Measurements from ENCODE around the gene FBXL3.

FBXL3 gene

GRCh38 chr13:76976929-76977328 lies 50.0 kb downstream of the FBXL3 start:
- Histone ChIP-seq H3K36me3 (ENCODE audit: insufficient read depth, low read depth, low read length) (no peaks in the 10 kb centered on the region), H3K27me3 (ENCODE audit: insufficient read depth, low read length) (peaks cover 16% of the 10 kb centered on the region), H3K9me3 (ENCODE audit: insufficient read depth, low read depth, low read length) (no peaks in the 10 kb centered on the region), H3K4me3 (ENCODE audit: low read length) (no peak overlapping the region), H3K27ac (ENCODE audit: low read length) (no peak overlapping the region), H3K4me1 (ENCODE audit: insufficient read depth, low read length) (0 out of 2 replicates have a peak, but pooled peaks cover 4% of the 10 kb centered on the region), H3K9ac (ENCODE audit: low read depth, low read length) (no peak overlapping the region)

GRCh38 chr13:76976490-76976889 lies 50.5 kb downstream of the FBXL3 start:
- Histone ChIP-seq H3K9me3 (ENCODE audit: insufficient read depth, low read depth, low read length) (no peaks in the 10 kb centered on the region), H3K4me1 (ENCODE audit: insufficient read depth, low read length) (0 out of 2 replicates have a peak, but pooled peaks cover 4% of the 10 kb centered on the region), H3K36me3 (ENCODE audit: insufficient read depth, low read depth, low read length) (no peaks in the 10 kb centered on the region), H3K4me3 (ENCODE audit: low read length) (no peak overlapping the region), H3K27ac (ENCODE audit: low read length) (no peak overlapping the region), H3K9ac (ENCODE audit: low read depth, low read length) (no peak overlapping the region), H3K27me3 (ENCODE audit: insufficient read depth, low read length) (peaks cover 12% of the 10 kb centered on the region)

GRCh38 chr13:76975863-76976262 lies 51.1 kb downstream of the FBXL3 start:
- no peak overlapping the region for H3K4me3 ChIP-seq (ENCODE audit: low read length)
- no peaks in the 10 kb centered on the region for H3K9me3 ChIP-seq (ENCODE audit: insufficient read depth, low read depth, low read length)
- 0 out of 2 replicates have a peak, but pooled peaks cover 4% of the 10 kb centered on the region for H3K4me1 ChIP-seq (ENCODE audit: insufficient read depth, low read length)
- H3K9ac ChIP-seq (ENCODE audit: low read depth, low read length) = no peak overlapping the region
- H3K27ac ChIP-seq (ENCODE audit: low read length) = no peak overlapping the region
- peaks cover 6% of the 10 kb centered on the region for H3K27me3 ChIP-seq (ENCODE audit: insufficient read depth, low read length)
- H3K36me3 ChIP-seq (ENCODE audit: insufficient read depth, low read depth, low read length) = no peaks in the 10 kb centered on the region

- Histone ChIP-seq H3K36me3 (ENCODE audit: insufficient read depth, low read depth, low read length) (no peaks in the 10 kb centered on the region), H3K9ac (ENCODE audit: low read depth, low read length) (no peak overlapping the region), H3K9me3 (ENCODE audit: insufficient read depth, low read depth, low read length) (no peaks in the 10 kb centered on the region), H3K27ac (ENCODE audit: low read length) (no peak overlapping the region), H3K4me1 (ENCODE audit: insufficient read depth, low read length) (0 out of 2 replicates have a peak, but pooled peaks cover 4% of the 10 kb centered on the region), H3K4me3 (ENCODE audit: low read length) (no peak overlapping the region), H3K27me3 (ENCODE audit: insufficient read depth, low read length) (no peaks in the 10 kb centered on the region)
Observed at GRCh38 chr13:76974618-76974975, 52.4 kb downstream of the FBXL3 start.

GRCh38 chr13:76973920-76974617 lies 52.9 kb downstream of the FBXL3 start:
- Histone ChIP-seq H3K27ac (ENCODE audit: low read length) (no peak overlapping the region), H3K9me3 (ENCODE audit: insufficient read depth, low read depth, low read length) (no peaks in the 10 kb centered on the region), H3K4me1 (ENCODE audit: insufficient read depth, low read length) (0 out of 2 replicates have a peak, but pooled peaks cover 4% of the 10 kb centered on the region), H3K9ac (ENCODE audit: low read depth, low read length) (no peak overlapping the region), H3K27me3 (ENCODE audit: insufficient read depth, low read length) (no peaks in the 10 kb centered on the region), H3K4me3 (ENCODE audit: low read length) (no peak overlapping the region), H3K36me3 (ENCODE audit: insufficient read depth, low read depth, low read length) (no peaks in the 10 kb centered on the region)

GRCh38 chr13:76971851-76972829 lies 54.8 kb downstream of the FBXL3 start:
- Histone ChIP-seq H3K36me3 (ENCODE audit: insufficient read depth, low read depth, low read length) (no peaks in the 10 kb centered on the region), H3K4me1 (ENCODE audit: insufficient read depth, low read length) (0 out of 2 replicates have a peak, but pooled peaks cover 4% of the 10 kb centered on the region), H3K4me3 (ENCODE audit: low read length) (no peak overlapping the region), H3K27me3 (ENCODE audit: insufficient read depth, low read length) (no peaks in the 10 kb centered on the region), H3K9ac (ENCODE audit: low read depth, low read length) (no peak overlapping the region), H3K27ac (ENCODE audit: low read length) (no peak overlapping the region), H3K9me3 (ENCODE audit: insufficient read depth, low read depth, low read length) (no peaks in the 10 kb centered on the region)

GRCh38 chr13:76971215-76971614 lies 55.7 kb downstream of the FBXL3 start:
- no peak overlapping the region for H3K27ac ChIP-seq (ENCODE audit: low read length)
- H3K9ac ChIP-seq (ENCODE audit: low read depth, low read length) = no peak overlapping the region
- no peak overlapping the region for H3K4me3 ChIP-seq (ENCODE audit: low read length)
- no peaks in the 10 kb centered on the region for H3K27me3 ChIP-seq (ENCODE audit: insufficient read depth, low read length)
- no peaks in the 10 kb centered on the region for H3K9me3 ChIP-seq (ENCODE audit: insufficient read depth, low read depth, low read length)
- no peaks in the 10 kb centered on the region for H3K36me3 ChIP-seq (ENCODE audit: insufficient read depth, low read depth, low read length)
- H3K4me1 ChIP-seq (ENCODE audit: insufficient read depth, low read length) = 0 out of 2 replicates have a peak, but pooled peaks cover 4% of the 10 kb centered on the region

- Histone ChIP-seq H3K9me3 (ENCODE audit: insufficient read depth, low read depth, low read length) (no peaks in the 10 kb centered on the region), H3K4me1 (ENCODE audit: insufficient read depth, low read length) (no peaks in the 10 kb centered on the region), H3K36me3 (ENCODE audit: insufficient read depth, low read depth, low read length) (no peaks in the 10 kb centered on the region), H3K27me3 (ENCODE audit: insufficient read depth, low read length) (no peaks in the 10 kb centered on the region), H3K9ac (ENCODE audit: low read depth, low read length) (no peak overlapping the region), H3K4me3 (ENCODE audit: low read length) (no peak overlapping the region), H3K27ac (ENCODE audit: low read length) (no peak overlapping the region)
Observed at GRCh38 chr13:76969488-76970365, 57.2 kb downstream of the FBXL3 start.

GRCh38 chr13:76968041-76968440 lies 58.9 kb downstream of the FBXL3 start:
- Histone ChIP-seq H3K27me3 (ENCODE audit: insufficient read depth, low read length) (no peaks in the 10 kb centered on the region), H3K9me3 (ENCODE audit: insufficient read depth, low read depth, low read length) (no peaks in the 10 kb centered on the region), H3K9ac (ENCODE audit: low read depth, low read length) (no peak overlapping the region), H3K4me3 (ENCODE audit: low read length) (no peak overlapping the region), H3K27ac (ENCODE audit: low read length) (no peak overlapping the region), H3K36me3 (ENCODE audit: insufficient read depth, low read depth, low read length) (no peaks in the 10 kb centered on the region), H3K4me1 (ENCODE audit: insufficient read depth, low read length) (no peaks in the 10 kb centered on the region)

GRCh38 chr13:76967031-76967430 lies 59.9 kb downstream of the FBXL3 start:
- no peaks in the 10 kb centered on the region for H3K36me3 ChIP-seq (ENCODE audit: insufficient read depth, low read depth, low read length)

GRCh38 chr13:76965759-76966421 lies 61.1 kb downstream of the FBXL3 start:
- no peak overlapping the region for H3K9ac ChIP-seq (ENCODE audit: low read depth, low read length)
- no peaks in the 10 kb centered on the region for H3K4me1 ChIP-seq (ENCODE audit: insufficient read depth, low read length)
- H3K27me3 ChIP-seq (ENCODE audit: insufficient read depth, low read length) = no peaks in the 10 kb centered on the region
- peaks cover 11% of the 10 kb centered on the region for H3K9me3 ChIP-seq (ENCODE audit: insufficient read depth, low read depth, low read length)
- no peaks in the 10 kb centered on the region for H3K36me3 ChIP-seq (ENCODE audit: insufficient read depth, low read depth, low read length)
- H3K4me3 ChIP-seq (ENCODE audit: low read length) = no peak overlapping the region
- H3K27ac ChIP-seq (ENCODE audit: low read length) = no peak overlapping the region

More at GRCh38 chr13:76967031-76967430, 59.9 kb downstream of the FBXL3 start:
- Histone ChIP-seq H3K9me3 (ENCODE audit: insufficient read depth, low read depth, low read length) (no peaks in the 10 kb centered on the region; the same call in 1 of the 2 replicates), H3K27me3 (ENCODE audit: insufficient read depth, low read length) (no peaks in the 10 kb centered on the region), H3K9ac (ENCODE audit: low read depth, low read length) (no peak overlapping the region), H3K4me3 (ENCODE audit: low read length) (no peak overlapping the region), H3K4me1 (ENCODE audit: insufficient read depth, low read length) (no peaks in the 10 kb centered on the region), H3K27ac (ENCODE audit: low read length) (no peak overlapping the region)

All from iPS-20b (cell line).